HG02840 (cell line): ENCODE results near the gene LRRC28.

Experiments used
- ATAC-seq: cut with Tn5 transposase; IDR thresholded peaks from one replicate; pipeline ENCODE4 v1.9.1; 2021; ENCODE audit warnings: mild to moderate bottlenecking, moderate library complexity, moderate number of reproducible peaks; ENCODE audit not compliant: unreplicated experiment, low FRiP score

LRRC28 gene

DNA sequence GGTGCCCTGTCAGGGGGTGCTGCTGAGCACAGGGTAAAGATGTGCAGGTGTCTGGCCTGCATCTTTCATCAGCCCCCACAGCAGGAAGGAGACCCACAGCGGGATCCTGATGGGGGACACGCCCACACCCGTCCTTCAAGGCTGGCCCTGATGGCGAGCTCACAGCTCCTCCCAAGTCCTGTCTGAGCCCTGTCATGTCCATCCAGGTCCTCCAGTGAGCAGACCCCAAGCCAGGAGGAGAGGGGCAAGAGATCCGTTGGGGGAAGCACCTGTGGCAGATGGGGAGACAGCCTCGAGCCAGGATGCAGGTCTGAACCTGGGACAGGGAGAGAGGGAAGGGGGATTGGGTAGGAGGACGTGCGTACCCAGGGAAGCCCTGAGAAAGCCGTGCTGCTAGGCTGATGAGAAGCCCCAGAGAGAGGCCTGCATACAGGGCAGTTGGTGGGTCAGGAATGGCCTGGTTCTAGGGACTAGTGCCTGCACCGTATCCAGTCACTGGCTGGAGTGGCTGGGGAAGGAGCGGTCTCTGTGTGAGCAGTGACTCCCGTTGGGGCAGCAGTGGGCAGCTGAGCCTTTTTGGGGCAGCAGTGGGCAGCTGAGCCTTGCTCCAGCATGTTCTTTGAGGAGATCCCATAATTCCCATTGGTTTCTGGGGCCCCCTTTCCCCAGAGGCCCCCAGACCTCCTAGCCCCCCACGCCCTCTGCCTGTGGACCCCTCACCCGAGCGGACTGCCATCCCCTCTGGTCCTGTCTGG lies 181.2 kb downstream of the LRRC28 start:
- no peak for ATAC-seq

DNA sequence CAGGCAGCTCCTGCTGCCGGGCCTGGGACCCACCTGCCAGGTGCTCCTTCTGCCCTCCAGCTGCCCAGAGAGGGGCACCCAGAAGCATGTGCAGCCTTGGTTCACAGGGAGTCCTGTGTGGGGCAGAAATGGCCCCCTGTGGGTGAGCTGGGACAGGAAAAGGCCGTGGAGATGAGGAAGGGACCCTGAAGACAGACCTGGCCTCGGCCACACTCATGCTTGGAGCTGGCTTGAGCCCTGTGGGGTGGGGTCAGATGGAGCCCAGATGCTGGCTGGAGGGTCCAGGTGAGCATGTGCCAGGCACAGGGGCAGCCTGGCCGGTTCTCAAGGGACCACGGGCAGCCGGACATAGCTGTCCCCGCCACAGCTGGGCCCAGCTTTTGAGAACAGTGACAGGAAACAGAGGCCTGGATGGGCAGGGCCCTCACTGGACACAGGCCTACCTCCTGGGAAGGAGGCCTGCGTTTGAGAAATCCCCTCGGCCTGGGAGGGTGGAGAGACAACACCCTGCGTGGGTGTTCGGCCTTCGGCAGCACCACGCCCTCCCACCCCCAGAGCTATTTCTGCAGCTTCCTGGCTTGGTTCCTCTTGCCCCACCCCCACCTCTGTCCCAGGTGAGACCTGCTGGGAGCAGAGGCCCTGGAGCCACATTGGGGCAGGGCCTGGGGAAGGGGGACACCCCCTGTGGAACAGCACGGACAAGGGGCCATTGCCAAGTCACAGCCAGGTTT lies 181.9 kb downstream of the LRRC28 start:
- ATAC-seq, result no peak

DNA sequence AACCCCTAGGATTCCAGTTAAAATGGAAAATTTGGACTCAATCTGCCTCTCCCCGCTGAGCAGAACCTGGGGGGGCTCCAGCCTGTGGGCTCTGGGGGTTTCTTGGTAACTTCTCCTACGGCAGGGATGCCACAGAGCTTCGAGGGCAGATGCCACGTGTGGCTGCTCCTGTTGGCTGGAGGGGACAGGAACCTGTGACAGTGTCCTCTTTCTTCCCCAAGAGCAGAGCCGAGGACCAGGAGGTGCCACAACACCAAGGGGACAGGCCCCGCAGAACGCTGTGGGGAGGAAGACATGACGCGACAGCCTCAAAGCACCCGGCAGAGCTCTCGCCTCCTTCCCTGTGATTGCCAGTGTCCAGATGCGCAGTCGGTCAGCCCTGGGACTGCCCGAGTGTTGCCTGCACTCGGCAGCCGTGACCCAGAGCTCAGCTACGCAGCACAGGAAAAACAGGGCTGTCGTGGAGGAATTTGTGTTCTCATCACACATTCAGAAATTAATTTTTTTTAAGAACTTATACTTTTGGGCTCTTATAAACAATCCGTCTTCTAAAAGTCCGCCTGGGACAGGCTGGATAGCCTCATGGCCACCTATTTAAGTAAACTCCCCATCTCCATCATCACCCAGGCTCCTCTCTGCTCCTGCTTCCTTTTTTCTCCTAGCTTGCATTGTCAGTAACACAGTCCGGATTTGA lies 182.6 kb downstream of the LRRC28 start:
- no peak for ATAC-seq

- no peak for ATAC-seq
Observed at GRCh38 chr15:99434506-99435112, 183.3 kb downstream of the LRRC28 start.

DNA sequence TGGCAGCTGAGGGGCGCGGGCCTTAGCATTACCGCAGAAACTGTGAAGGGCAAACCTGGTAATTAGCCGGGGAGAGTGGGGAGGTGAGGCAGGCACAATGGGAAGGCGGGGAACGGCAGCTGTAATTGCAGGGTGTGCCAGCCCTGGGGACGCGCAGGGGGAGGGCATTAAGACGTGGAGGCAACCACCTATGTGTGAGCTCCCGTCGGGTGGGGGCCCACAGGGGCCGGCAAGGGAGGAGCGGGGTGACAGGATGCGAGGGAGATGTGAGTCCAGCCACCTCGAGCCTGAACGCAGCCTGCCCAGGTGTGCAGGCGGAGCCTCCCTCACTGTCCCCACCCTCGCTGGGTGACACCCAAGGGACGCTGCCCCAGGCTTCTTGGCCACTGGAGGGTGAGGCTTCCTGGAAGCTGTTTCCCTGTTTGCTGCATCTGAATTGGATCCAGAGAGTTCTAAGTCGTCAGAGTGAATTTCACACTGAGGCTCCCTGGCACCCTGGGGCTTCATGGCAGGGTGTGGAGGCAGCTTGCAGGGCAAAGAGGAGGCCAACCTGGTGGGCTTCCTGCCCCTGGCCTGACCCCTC lies 183.9 kb downstream of the LRRC28 start:
- ATAC-seq, result no peak

GRCh38 chr15:99435877-99436541 lies 184.7 kb downstream of the LRRC28 start:
- ATAC-seq, result no peak

GRCh38 chr15:99436542-99437314 lies 185.4 kb downstream of the LRRC28 start:
- ATAC-seq, result no peak

DNA sequence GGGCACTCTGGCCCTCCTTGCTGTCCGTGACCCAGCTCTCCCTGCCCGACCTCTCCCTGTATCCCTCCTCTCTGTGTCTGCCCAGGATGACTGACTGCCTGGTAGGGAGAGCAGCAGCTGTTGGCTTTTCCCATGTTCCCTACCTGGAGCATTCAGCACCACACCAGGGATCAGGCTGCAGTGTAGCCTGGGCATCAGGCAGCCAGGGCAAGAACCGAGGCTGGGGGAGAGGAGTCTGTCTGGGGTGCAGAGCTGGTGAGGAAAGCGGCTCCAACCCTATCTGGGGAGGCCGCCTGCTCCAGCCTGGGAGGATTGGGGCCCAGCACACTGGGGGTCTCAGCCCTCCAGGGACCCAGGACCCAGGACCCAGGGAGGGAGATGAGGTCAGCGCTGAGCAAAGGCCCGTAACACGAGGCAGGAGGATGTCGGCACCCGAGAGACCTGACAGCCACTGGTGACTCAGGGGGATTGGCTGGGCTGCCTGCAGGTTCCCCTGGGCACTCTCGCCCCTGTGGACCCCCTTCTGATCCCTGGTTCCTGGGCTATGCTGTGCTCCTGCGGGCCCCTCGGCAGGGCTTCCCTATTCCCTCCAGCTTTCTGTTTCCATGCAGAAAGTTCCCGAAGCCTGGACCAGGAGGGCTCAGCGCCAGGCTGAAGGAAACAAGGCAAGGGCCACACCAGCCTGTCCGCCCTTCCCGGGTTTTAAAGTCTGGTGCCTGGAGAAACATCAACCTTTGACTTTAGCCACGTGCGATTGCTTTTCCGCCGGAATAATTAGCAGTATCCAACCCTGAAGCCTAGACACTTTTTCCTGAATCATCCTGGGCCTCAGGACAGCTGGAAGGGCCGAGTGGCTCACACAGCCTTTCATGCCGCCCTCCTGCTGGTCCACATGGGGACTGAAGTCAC lies 186.3 kb downstream of the LRRC28 start:
- ATAC-seq, result no peak

DNA sequence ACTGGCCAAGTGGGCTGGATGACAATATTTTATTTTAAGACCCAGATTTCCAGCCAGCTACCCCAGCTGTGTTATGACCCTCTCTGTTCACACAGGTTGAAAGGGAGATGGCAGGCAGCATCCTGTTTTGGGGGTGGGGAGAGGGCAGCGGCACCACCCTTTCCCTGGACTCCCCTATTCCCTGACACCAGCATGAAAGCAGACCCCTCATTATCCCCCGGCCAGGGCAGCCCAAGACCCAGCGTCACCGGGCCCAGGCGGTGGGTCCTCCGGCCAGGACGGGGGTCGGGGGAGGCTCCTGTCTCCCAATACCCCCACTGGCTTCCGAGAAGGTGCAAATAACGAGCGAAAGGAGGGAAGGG lies 186.9 kb downstream of the LRRC28 start:
- ATAC-seq, result no peak

- no peak for ATAC-seq
Observed at GRCh38 chr15:99438691-99439523, 187.6 kb downstream of the LRRC28 start.

DNA sequence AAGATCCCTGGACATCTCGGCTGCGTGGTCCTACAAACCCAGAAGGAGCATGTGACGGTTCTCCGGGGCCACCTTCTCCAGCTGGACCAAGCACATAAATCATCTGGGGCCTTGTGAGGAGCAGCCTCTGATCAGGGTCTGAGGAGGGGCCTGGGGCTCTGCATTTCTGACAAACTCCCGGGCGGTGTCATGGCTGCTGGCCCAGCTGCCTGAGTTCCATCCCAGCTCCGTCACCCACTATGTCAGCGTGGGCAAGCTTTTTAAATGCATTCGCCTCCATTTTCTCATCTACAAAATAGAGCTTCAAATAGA lies 188.2 kb downstream of the LRRC28 start:
- no peak for ATAC-seq

GRCh38 chr15:99440029-99440428 lies 188.7 kb downstream of the LRRC28 start:
- no peak for ATAC-seq
